Measurements from ENCODE around the gene LRCH4.

GRCh38 chr7:100546129-100546925, 39.6 kb downstream of the LRCH4 start:
- TF ChIP-seq CTCF (IDR thresholded peaks at IDR 0.05), result no peak
- peak; percentile 33 to 64 (median 60) for TF ChIP-seq POLR2AphosphoS5 (IDR thresholded peaks at IDR 0.05)
- no peak for TF ChIP-seq EP300 (IDR thresholded peaks at IDR 0.05; ENCODE audit: low read depth)
- peak; percentile 57 for TF ChIP-seq POLR2A (IDR thresholded peaks at IDR 0.05)

All from transverse colon (tissue), 4 donors.